Measurements from ENCODE around the gene PRTG.

GRCh38 chr15:55599439-55599838 is 143.5 kb downstream of the PRTG start:
- TF ChIP-seq CTCF (conservative IDR thresholded peaks at IDR 0.05; ENCODE audit: low read length) (no peak), EZH2phosphoT487 (IDR thresholded peaks at IDR 0.05; ENCODE audit: borderline replicate concordance, low read depth, low read length) (no peak)

Data from OCI-LY7 (cell line).